Measurements from ENCODE around the gene SNRK. TPM values are rescaled to one million over a fixed set of nuclear protein-coding genes. Genes with fewer than 3 reads are reported as not detected.

The SNRK gene
- total and polyA plus RNA-seq, 9 of the 15 experiments (the other 6 are each of a cell fraction or from before 2014, with no cell fraction given), result 1.7 to 12.3 (median 7.3) TPM

DNA sequence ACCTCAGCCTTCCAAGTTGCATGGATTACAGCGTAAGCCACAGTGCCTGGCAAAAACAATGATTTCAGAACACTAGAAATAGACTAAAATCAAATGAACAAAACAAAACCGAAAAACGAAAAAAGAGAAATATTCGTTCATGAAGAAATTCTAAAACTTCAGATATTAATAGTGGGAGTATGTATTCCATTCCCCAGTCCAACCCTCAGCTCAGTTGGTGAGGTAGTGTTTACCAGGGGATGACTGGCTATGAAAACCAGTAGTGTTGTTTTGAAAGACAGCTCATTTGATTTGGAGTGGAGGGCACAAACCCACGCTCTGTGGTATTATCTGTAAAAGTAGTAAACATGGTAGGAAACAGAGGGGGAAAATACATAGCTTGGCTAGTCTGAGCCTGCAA is 6.8 kb upstream of the SNRK start:
- intact Hi-C loops (cut with micrococcal nuclease) (no loop called here), in situ Hi-C loops (cut with MboI) (no loop called here)
- TF ChIP-seq RNF2 (IDR thresholded peaks at IDR 0.05), result peak; percentile 5; the same call in 1 of the 2 replicates
- peak; percentile 80 for TF ChIP-seq CBX8 (IDR thresholded peaks at IDR 0.05; ENCODE audit: borderline replicate concordance, extremely low read depth, low read depth, low read length, poor library complexity, severe bottlenecking)
- no peak for TF ChIP-seq ZNF77 (CRISPR knock-in tag; IDR thresholded peaks at IDR 0.05)
- no peak for TF ChIP-seq E2F3 (CRISPR knock-in tag; IDR thresholded peaks at IDR 0.05)
- peak; percentile 3 for TF ChIP-seq ZFP36 (IDR thresholded peaks at IDR 0.05; ENCODE audit: low read depth, low read length, partially characterized antibody)
- ChIA-PET POLR2A (interaction anchor here (0.7 to 1.1 kb wide), 5 partner anchors 9 to 84 kb away, joined by 3 read pairs; no protein-coding TSS in a partner anchor), CTCF (ENCODE audit: low intra/inter-chr PET ratio) (no interaction called here)
- Histone ChIP-seq H3K36me3 (ENCODE audit: control insufficient read depth, insufficient read depth, low read length) (no peaks in the 10 kb centered on the region), H4K20me1 (replicated peaks; ENCODE audit: control insufficient read depth, insufficient read depth, low read length) (no peaks in the 10 kb centered on the region), H3K27me3 (ENCODE audit: control insufficient read depth in 2 of 2, insufficient read depth in 2 of 2, low read length in 2 of 2) (peaks cover 0 to 16% of the 10 kb centered on the region in 2 experiments; a peak in 4 of 5 replicates), H3K4me1 (replicated peaks in 1 of 2; ENCODE audit: control insufficient read depth in 2 of 2, insufficient read depth in 2 of 2, low read length in 2 of 2) (no peaks in the 10 kb centered on the region), H3K27ac (ENCODE audit: extremely low read depth, low read depth, low read length) (no peak overlapping the region), H3K4me2 (ENCODE audit: insufficient read depth, low read length) (no peak overlapping the region), H3K79me2 (ENCODE audit: control insufficient read depth, insufficient read depth, low read length) (no peaks in the 10 kb centered on the region), H2AFZ (ENCODE audit: low read depth, low read length) (no peak overlapping the region), H3K9me3 (replicated peaks; ENCODE audit: control insufficient read depth, insufficient read depth, low read depth, low read length) (no peaks in the 10 kb centered on the region), H3K9ac (ENCODE audit: insufficient read depth in 1 of 2, low read depth in 2 of 2, low read length in 2 of 2) (no peak overlapping the region), H3K9me1 (ENCODE audit: control insufficient read depth, insufficient read depth, low read length) (no peaks in the 10 kb centered on the region), H3K4me3 (no peak overlapping the region)
- ATAC-seq, result no peak
- DNase-seq (ENCODE audit: extremely low read depth in 1 of 4, low spot score in 3 of 4), result no peak
- BruUV-seq (replicated peaks), result no TSS peak
- FAIRE-seq, result no peak
- 1% methylated on average over 5 of the region's 5 CpGs for WGBS (ENCODE audit: insufficient coverage, low coverage, missing lambda C conversion rate)

DNA sequence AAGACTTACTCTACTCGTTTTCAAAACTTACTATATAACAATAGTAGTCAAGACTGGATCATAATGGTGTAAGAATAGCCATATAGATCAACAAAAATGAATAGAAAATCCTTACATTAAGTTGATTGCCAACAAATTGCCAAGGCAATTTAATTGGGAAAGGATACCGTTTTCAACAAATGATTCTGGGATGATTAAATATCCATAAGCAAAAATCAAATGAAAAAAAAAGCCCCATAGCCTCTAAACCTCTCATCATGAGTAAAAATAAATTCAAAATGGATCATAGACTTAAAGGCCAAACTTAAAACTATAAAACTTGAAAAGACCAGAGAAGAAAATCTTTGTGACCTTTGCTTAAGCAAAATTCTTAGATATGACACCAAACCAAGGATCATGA is 5.3 kb upstream of the SNRK start:
- no peaks in the 10 kb centered on the region for H4K20me1 ChIP-seq (replicated peaks; ENCODE audit: control insufficient read depth, insufficient read depth, low read length)
- H3K27me3 ChIP-seq (ENCODE audit: control insufficient read depth in 2 of 2, insufficient read depth in 2 of 2, low read length in 2 of 2), result peaks cover 0 to 16% of the 10 kb centered on the region in 2 experiments; a peak in 3 of 5 replicates
- no peaks in the 10 kb centered on the region for H3K9me1 ChIP-seq (ENCODE audit: control insufficient read depth, insufficient read depth, low read length)
- POLR2A ChIA-PET, result interaction anchor here (0.6 to 1.4 kb wide), 2 partner anchors 27 to 624 kb away, joined by 4 read pairs; no protein-coding TSS in a partner anchor
- WGBS (ENCODE audit: insufficient coverage, low coverage, missing lambda C conversion rate), result 0% methylated on average over 2 of the region's 2 CpGs
- no peak overlapping the region for H3K4me3 ChIP-seq
- no peak overlapping the region for H2AFZ ChIP-seq (ENCODE audit: low read depth, low read length)
- no TSS peak for BruUV-seq (replicated peaks)
- H3K79me2 ChIP-seq (ENCODE audit: control insufficient read depth, insufficient read depth, low read length), result no peaks in the 10 kb centered on the region
- intact Hi-C loops (cut with micrococcal nuclease), result no loop called here
- no peak for ATAC-seq
- no peak for DNase-seq (ENCODE audit: extremely low read depth in 1 of 4, low spot score in 3 of 4)
- peaks cover 5 to 6% of the 10 kb centered on the region in 2 experiments; a peak in 4 of 5 replicates for H3K4me1 ChIP-seq (replicated peaks in 1 of 2; ENCODE audit: control insufficient read depth in 2 of 2, insufficient read depth in 2 of 2, low read length in 2 of 2)
- H3K9me3 ChIP-seq (replicated peaks; ENCODE audit: control insufficient read depth, insufficient read depth, low read depth, low read length), result no peaks in the 10 kb centered on the region
- CTCF ChIA-PET (ENCODE audit: low intra/inter-chr PET ratio), result no interaction called here
- no peak overlapping the region for H3K9ac ChIP-seq (ENCODE audit: insufficient read depth in 1 of 2, low read depth in 2 of 2, low read length in 2 of 2)
- FAIRE-seq, result no peak
- no peak overlapping the region for H3K27ac ChIP-seq (ENCODE audit: extremely low read depth, low read depth, low read length)
- in situ Hi-C loops (cut with MboI), result no loop called here
- no peaks in the 10 kb centered on the region for H3K36me3 ChIP-seq (ENCODE audit: control insufficient read depth, insufficient read depth, low read length)
- H3K4me2 ChIP-seq (ENCODE audit: insufficient read depth, low read length), result no peak overlapping the region
- TF ChIP-seq RAD21 (CRISPR knock-in tag; conservative IDR thresholded peaks at IDR 0.05 in 1 of 2, IDR thresholded peaks at IDR 0.05 in 1 of 2), result no peak
- TF ChIP-seq, protein P1, sequence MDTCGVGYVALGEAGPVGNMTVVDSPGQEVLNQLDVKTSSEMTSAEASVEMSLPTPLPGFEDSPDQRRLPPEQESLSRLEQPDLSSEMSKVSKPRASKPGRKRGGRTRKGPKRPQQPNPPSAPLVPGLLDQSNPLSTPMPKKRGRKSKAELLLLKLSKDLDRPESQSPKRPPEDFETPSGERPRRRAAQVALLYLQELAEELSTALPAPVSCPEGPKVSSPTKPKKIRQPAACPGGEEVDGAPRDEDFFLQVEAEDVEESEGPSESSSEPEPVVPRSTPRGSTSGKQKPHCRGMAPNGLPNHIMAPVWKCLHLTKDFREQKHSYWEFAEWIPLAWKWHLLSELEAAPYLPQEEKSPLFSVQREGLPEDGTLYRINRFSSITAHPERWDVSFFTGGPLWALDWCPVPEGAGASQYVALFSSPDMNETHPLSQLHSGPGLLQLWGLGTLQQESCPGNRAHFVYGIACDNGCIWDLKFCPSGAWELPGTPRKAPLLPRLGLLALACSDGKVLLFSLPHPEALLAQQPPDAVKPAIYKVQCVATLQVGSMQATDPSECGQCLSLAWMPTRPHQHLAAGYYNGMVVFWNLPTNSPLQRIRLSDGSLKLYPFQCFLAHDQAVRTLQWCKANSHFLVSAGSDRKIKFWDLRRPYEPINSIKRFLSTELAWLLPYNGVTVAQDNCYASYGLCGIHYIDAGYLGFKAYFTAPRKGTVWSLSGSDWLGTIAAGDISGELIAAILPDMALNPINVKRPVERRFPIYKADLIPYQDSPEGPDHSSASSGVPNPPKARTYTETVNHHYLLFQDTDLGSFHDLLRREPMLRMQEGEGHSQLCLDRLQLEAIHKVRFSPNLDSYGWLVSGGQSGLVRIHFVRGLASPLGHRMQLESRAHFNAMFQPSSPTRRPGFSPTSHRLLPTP (IDR thresholded peaks at IDR 0.05; ENCODE audit: borderline replicate concordance, extremely low read depth, insufficient read length), result no peak
- no peak for TF ChIP-seq MAFG (tag; conservative IDR thresholded peaks at IDR 0.05)
- TF ChIP-seq, protein P2, sequence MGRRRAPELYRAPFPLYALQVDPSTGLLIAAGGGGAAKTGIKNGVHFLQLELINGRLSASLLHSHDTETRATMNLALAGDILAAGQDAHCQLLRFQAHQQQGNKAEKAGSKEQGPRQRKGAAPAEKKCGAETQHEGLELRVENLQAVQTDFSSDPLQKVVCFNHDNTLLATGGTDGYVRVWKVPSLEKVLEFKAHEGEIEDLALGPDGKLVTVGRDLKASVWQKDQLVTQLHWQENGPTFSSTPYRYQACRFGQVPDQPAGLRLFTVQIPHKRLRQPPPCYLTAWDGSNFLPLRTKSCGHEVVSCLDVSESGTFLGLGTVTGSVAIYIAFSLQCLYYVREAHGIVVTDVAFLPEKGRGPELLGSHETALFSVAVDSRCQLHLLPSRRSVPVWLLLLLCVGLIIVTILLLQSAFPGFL (CRISPR knock-in tag; IDR thresholded peaks at IDR 0.05), result no peak

Data from K562 (cell line).